Measurements from ENCODE around the gene ZNF48.

GRCh38 chr16:30413112-30413806 is 18.0 kb downstream of the ZNF48 start:
- TF ChIP-seq EP300 (conservative IDR thresholded peaks at IDR 0.05; ENCODE audit: poor library complexity, severe bottlenecking) (no peak), CTCF (IDR thresholded peaks at IDR 0.05; ENCODE audit: poor library complexity, severe bottlenecking) (no peak), EZH2 (IDR thresholded peaks at IDR 0.05; ENCODE audit: borderline replicate concordance, insufficient read depth, low read length, poor library complexity, severe bottlenecking) (no peak)
